Hepatocyte (in vitro differentiated cells): ENCODE data around the gene WIF1. TPM values are rescaled to one million over a fixed set of nuclear protein-coding genes. Genes with fewer than 3 reads are reported as not detected.
A peak's percentile ranks its signal among the peaks of the same experiment; 100 is the strongest.

ENCODE experiments used
- DNase-seq: peaks from one replicate; pipeline ENCODE4 v3.0.0-alpha.2; 2016; ENCODE audit warnings: low spot score
- H2AFZ ChIP-seq: fragments of 200-600 bp; sonication (generic); 2 replicates; pipeline ENCODE4 v1.6.0; 2016; ENCODE audit warnings: antibody characterized with exemption, mild to moderate bottlenecking
- H3K27ac ChIP-seq: fragments of 200-600 bp; sonication (generic); 2 replicates; pipeline ENCODE4 v1.5.1; 2016; ENCODE audit warnings: mild to moderate bottlenecking
- H3K27me3 ChIP-seq: fragments of 200-600 bp; sonication (generic); 2 replicates; pipeline ENCODE4 v1.6.1; 2016
- H3K36me3 ChIP-seq: fragments of 200-600 bp; sonication (generic); replicated peaks from 2 replicates; pipeline ENCODE4 v1.5.1; 2016; ENCODE audit warnings: low read depth; ENCODE audit not compliant: insufficient read depth
- H3K4me1 ChIP-seq: fragments of 200-600 bp; sonication (generic); 2 replicates; pipeline ENCODE4 v1.5.1; 2016; ENCODE audit warnings: mild to moderate bottlenecking, moderate library complexity; ENCODE audit not compliant: insufficient read depth
- H3K4me2 ChIP-seq: fragments of 200-600 bp; sonication (generic); 2 replicates; pipeline ENCODE4 v1.6.0; 2016
- H3K4me3 ChIP-seq: fragments of 200-600 bp; sonication (generic); 2 replicates; pipeline ENCODE4 v1.5.1; 2016; ENCODE audit warnings: mild to moderate bottlenecking
- H3K79me2 ChIP-seq: fragments of 200-600 bp; sonication (generic); 2 replicates; pipeline ENCODE4 v1.6.0; 2017; ENCODE audit warnings: mild to moderate bottlenecking
- H3K9me2 ChIP-seq: fragments of 200-600 bp; sonication (generic); replicated peaks from 2 replicates; pipeline ENCODE4 v1.6.0; 2017; ENCODE audit warnings: mild to moderate bottlenecking; ENCODE audit not compliant: insufficient read depth
- H3K9me3 ChIP-seq: fragments of 200-600 bp; sonication (generic); 2 replicates; pipeline ENCODE4 v1.5.1; 2016; ENCODE audit warnings: low read depth, mild to moderate bottlenecking
- H4K20me1 ChIP-seq: fragments of 200-600 bp; sonication (generic); 2 replicates; pipeline ENCODE4 v1.6.0; 2016; ENCODE audit warnings: mild to moderate bottlenecking; ENCODE audit not compliant: insufficient read depth, poor library complexity, severe bottlenecking
- CTCF ChIP-seq: fragments of 200-600 bp; sonication (generic); IDR thresholded peaks from 2 replicates; pipeline ENCODE4 v1.5.1; 2016; ENCODE audit warnings: antibody characterized with exemption, mild to moderate bottlenecking; ENCODE audit not compliant: poor library complexity
- EZH2 ChIP-seq: fragments of 200-600 bp; sonication (generic); IDR thresholded peaks from 2 replicates; pipeline ENCODE4 v1.6.1; 2016; ENCODE audit warnings: antibody characterized with exemption, mild to moderate bottlenecking, borderline replicate concordance
- EZH2phosphoT487 ChIP-seq: fragments of 200-600 bp; sonication (generic); IDR thresholded peaks from one replicate; pipeline ENCODE4 v1.6.1; 2018; ENCODE audit warnings: antibody characterized with exemption, mild to moderate bottlenecking, low read depth, moderate library complexity; ENCODE audit not compliant: unreplicated experiment, severe bottlenecking
- WGBS: methylation state at CpG from one replicate; pipeline ENCODE4 v1.1.6; 2016; ENCODE audit warnings: low lambda C conversion rate; ENCODE audit errors: missing lambda C conversion rate; 5-methylcytosine and 5-hydroxymethylcytosine counted together
- polyA plus RNA-seq: library from polyadenylated mRNA; unstranded; fragments of >200 nt; fragmentation: Nextera tagmentation; extraction: Ambion mirVana; gene quantifications from 2 replicates; pipeline ENCODE4 v1.2.1, GENCODE V29; 2016
- total RNA-seq: library from RNA; depleted of rRNA; stranded (reverse); fragments of >200 nt; gene quantifications from 2 replicates; pipeline ENCODE4 v1.2.3, GENCODE V29; 2014

WIF1 gene
- total and polyA plus RNA-seq, 2 experiments from 2014 or later: 2.2 to 5.5 TPM

- no peaks in the 10 kb centered on the region for H3K36me3 ChIP-seq
- H3K4me3 ChIP-seq: no peak overlapping the region
- no peak overlapping the region for H2AFZ ChIP-seq
- H3K27me3 ChIP-seq: no peaks in the 10 kb centered on the region
- H3K79me2 ChIP-seq: no peaks in the 10 kb centered on the region
- H3K27ac ChIP-seq: peak overlapping the region; percentile 86
- no peak overlapping the region for H3K4me2 ChIP-seq
- DNase-seq: no peak
- H3K4me1 ChIP-seq: peaks cover 28% of the 10 kb centered on the region
- H3K9me2 ChIP-seq: no peaks in the 10 kb centered on the region
- no peaks in the 10 kb centered on the region for H3K9me3 ChIP-seq
- no peaks in the 10 kb centered on the region for H4K20me1 ChIP-seq
- no peak for TF ChIP-seq CTCF
- no peak for TF ChIP-seq EZH2phosphoT487
Measured at GRCh38 chr12:65016881-65017650, 104.0 kb downstream of the WIF1 start.

- no peak for TF ChIP-seq EZH2
- peak overlapping the region; percentile 86 for H3K27ac ChIP-seq
Measured at GRCh38 chr12:65015850-65016249, 105.3 kb downstream of the WIF1 start.

GRCh38 chr12:65014504-65015271 is 106.4 kb downstream of the WIF1 start:
- no peak overlapping the region for H3K4me2 ChIP-seq
- no peaks in the 10 kb centered on the region for H4K20me1 ChIP-seq
- H3K27ac ChIP-seq: peak overlapping the region; percentile 86
- H3K4me1 ChIP-seq: peaks cover 28% of the 10 kb centered on the region
- no peak overlapping the region for H2AFZ ChIP-seq
- H3K9me3 ChIP-seq: no peaks in the 10 kb centered on the region
- no peaks in the 10 kb centered on the region for H3K27me3 ChIP-seq
- TF ChIP-seq CTCF (no peak), EZH2 (no peak), EZH2phosphoT487 (no peak)
- no peak for DNase-seq
- H3K4me3 ChIP-seq: no peak overlapping the region
- 86% methylated on average over 9 of the region's 9 CpGs for WGBS
- H3K9me2 ChIP-seq: no peaks in the 10 kb centered on the region
- H3K79me2 ChIP-seq: no peaks in the 10 kb centered on the region
- H3K36me3 ChIP-seq: no peaks in the 10 kb centered on the region

More at GRCh38 chr12:65015850-65016249, 105.3 kb downstream of the WIF1 start:
- Histone ChIP-seq H3K9me2 (no peaks in the 10 kb centered on the region), H3K4me3 (no peak overlapping the region), H3K27me3 (no peaks in the 10 kb centered on the region), H3K4me1 (peaks cover 28% of the 10 kb centered on the region), H3K9me3 (no peaks in the 10 kb centered on the region), H2AFZ (no peak overlapping the region), H3K4me2 (peak overlapping the region; percentile 46), H3K36me3 (no peaks in the 10 kb centered on the region), H3K79me2 (no peaks in the 10 kb centered on the region), H4K20me1 (no peaks in the 10 kb centered on the region)
- DNase-seq: peak; percentile 54
- 59% methylated on average over 6 of the region's 6 CpGs for WGBS

- no peaks in the 10 kb centered on the region for H4K20me1 ChIP-seq
- H3K4me1 ChIP-seq: peaks cover 15% of the 10 kb centered on the region
- no peak overlapping the region for H2AFZ ChIP-seq
- no peaks in the 10 kb centered on the region for H3K79me2 ChIP-seq
- H3K9me3 ChIP-seq: no peaks in the 10 kb centered on the region
- no peak overlapping the region for H3K4me2 ChIP-seq
- no peak overlapping the region for H3K4me3 ChIP-seq
- H3K27ac ChIP-seq: no peak overlapping the region
- 80% methylated on average over 2 of the region's 2 CpGs for WGBS
- H3K36me3 ChIP-seq: no peaks in the 10 kb centered on the region
- H3K27me3 ChIP-seq: no peaks in the 10 kb centered on the region
- TF ChIP-seq EZH2phosphoT487: no peak
- TF ChIP-seq CTCF: no peak
- no peak for TF ChIP-seq EZH2
- no peaks in the 10 kb centered on the region for H3K9me2 ChIP-seq
- DNase-seq: no peak
Measured at GRCh38 chr12:65010437-65010836, 110.7 kb downstream of the WIF1 start.
